Mesothelial cell of epicardium (in vitro differentiated cells): Measurements from ENCODE around the gene SEMA3A. TPM values are rescaled to one million over a fixed set of nuclear protein-coding genes. Genes with fewer than 3 reads are reported as not detected.
A peak's percentile ranks its signal among the peaks of the same experiment; 100 is the strongest.
"Not testable (repeated sequence)": the region's sequence is repeated elsewhere in the genome, so short reads cannot be mapped to it uniquely, and the experiment has no call there.

Experiments used
- DNase-seq, 2 experiments: peaks; one replicate each; pipeline ENCODE4 v3.0.0; 2021; ENCODE audit warnings: low spot score in 2 of 2; ENCODE audit not compliant: unreplicated experiment in 2 of 2
- H3K27ac Mint-ChIP-seq: 2 replicates; pipeline ENCODE4 v1.8.0; 2021; ENCODE audit warnings: mixed read lengths
- H3K27me3 Mint-ChIP-seq: 2 replicates; pipeline ENCODE4 v1.8.0; 2021; ENCODE audit warnings: low read depth, mixed read lengths
- H3K36me3 Mint-ChIP-seq: 2 replicates; pipeline ENCODE4 v1.8.0; 2021; ENCODE audit warnings: mixed read lengths
- H3K4me1 Mint-ChIP-seq: 2 replicates; pipeline ENCODE4 v1.8.0; 2021; ENCODE audit warnings: mixed read lengths
- H3K4me3 Mint-ChIP-seq: 2 replicates; pipeline ENCODE4 v1.8.0; 2021; ENCODE audit warnings: mild to moderate bottlenecking, moderate library complexity, mixed read lengths
- H3K9me3 Mint-ChIP-seq: 2 replicates; pipeline ENCODE4 v1.8.0; 2021; ENCODE audit warnings: mixed read lengths
- CTCF ChIP-seq: fragments of 200-600 bp; sonication (generic); IDR thresholded peaks from one replicate; pipeline ENCODE4 v1.5.0; 2021; ENCODE audit warnings: antibody characterized with exemption; ENCODE audit not compliant: unreplicated experiment
- total RNA-seq: library from RNA; stranded (reverse); gene quantifications from 3 replicates; pipeline ENCODE4 v1.2.1, GENCODE V29; 2021

Gene SEMA3A
- total RNA-seq, 1 donor from 2014 or later, result 44.4 TPM

GRCh38 chr7:84060760-84061261 lies 133.8 kb downstream of the SEMA3A start:
- peaks cover 39% of the 10 kb centered on the region for H3K4me1 Mint-ChIP-seq
- TF ChIP-seq CTCF, result no peak
- no peak for DNase-seq
- peak overlapping the region; percentile 86 for H3K27ac Mint-ChIP-seq
- no peaks in the 10 kb centered on the region for H3K27me3 Mint-ChIP-seq
- H3K9me3 Mint-ChIP-seq, result no peaks in the 10 kb centered on the region
- no peak overlapping the region for H3K4me3 Mint-ChIP-seq
- peaks cover 7% of the 10 kb centered on the region for H3K36me3 Mint-ChIP-seq

DNA sequence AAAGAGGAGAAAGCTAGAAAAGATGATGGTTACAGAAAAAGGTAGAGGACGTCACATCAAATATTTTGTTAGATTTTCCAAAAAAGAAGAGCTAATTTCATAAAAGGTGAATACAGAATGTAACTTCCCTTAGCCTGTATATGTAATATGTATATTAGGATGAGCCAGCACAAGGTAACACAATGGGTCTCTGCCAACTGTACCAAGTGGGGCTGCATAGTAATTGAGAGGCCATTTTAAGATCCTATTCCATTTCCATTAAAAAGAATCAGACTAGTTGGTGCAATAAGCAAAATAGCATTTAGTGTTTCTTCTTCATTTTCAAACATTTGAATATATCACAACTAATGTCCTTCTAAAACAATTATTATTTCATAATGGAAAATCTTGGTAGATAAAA lies 134.6 kb downstream of the SEMA3A start:
- H3K4me3 Mint-ChIP-seq, result no peak overlapping the region
- DNase-seq, result no peak
- H3K27ac Mint-ChIP-seq, result peak overlapping the region; percentile 86
- peaks cover 10% of the 10 kb centered on the region for H3K36me3 Mint-ChIP-seq
- no peak for TF ChIP-seq CTCF
- peaks cover 40% of the 10 kb centered on the region for H3K4me1 Mint-ChIP-seq
- no peaks in the 10 kb centered on the region for H3K9me3 Mint-ChIP-seq
- H3K27me3 Mint-ChIP-seq, result no peaks in the 10 kb centered on the region

GRCh38 chr7:84058311-84059076 lies 136.1 kb downstream of the SEMA3A start:
- peak overlapping the region; percentile 96 for H3K27ac Mint-ChIP-seq
- DNase-seq, result no peak
- no peak for TF ChIP-seq CTCF
- no peak overlapping the region for H3K4me3 Mint-ChIP-seq
- no peaks in the 10 kb centered on the region for H3K9me3 Mint-ChIP-seq
- no peaks in the 10 kb centered on the region for H3K27me3 Mint-ChIP-seq
- peaks cover 11% of the 10 kb centered on the region for H3K36me3 Mint-ChIP-seq
- peaks cover 40% of the 10 kb centered on the region for H3K4me1 Mint-ChIP-seq

GRCh38 chr7:84057576-84057975 lies 137.0 kb downstream of the SEMA3A start:
- peaks cover 10% of the 10 kb centered on the region for H3K36me3 Mint-ChIP-seq
- H3K9me3 Mint-ChIP-seq, result no peaks in the 10 kb centered on the region
- TF ChIP-seq CTCF, result no peak
- H3K4me1 Mint-ChIP-seq, result peaks cover 40% of the 10 kb centered on the region
- no peaks in the 10 kb centered on the region for H3K27me3 Mint-ChIP-seq
- no peak overlapping the region for H3K27ac Mint-ChIP-seq
- no peak for DNase-seq
- H3K4me3 Mint-ChIP-seq, result no peak overlapping the region

DNA sequence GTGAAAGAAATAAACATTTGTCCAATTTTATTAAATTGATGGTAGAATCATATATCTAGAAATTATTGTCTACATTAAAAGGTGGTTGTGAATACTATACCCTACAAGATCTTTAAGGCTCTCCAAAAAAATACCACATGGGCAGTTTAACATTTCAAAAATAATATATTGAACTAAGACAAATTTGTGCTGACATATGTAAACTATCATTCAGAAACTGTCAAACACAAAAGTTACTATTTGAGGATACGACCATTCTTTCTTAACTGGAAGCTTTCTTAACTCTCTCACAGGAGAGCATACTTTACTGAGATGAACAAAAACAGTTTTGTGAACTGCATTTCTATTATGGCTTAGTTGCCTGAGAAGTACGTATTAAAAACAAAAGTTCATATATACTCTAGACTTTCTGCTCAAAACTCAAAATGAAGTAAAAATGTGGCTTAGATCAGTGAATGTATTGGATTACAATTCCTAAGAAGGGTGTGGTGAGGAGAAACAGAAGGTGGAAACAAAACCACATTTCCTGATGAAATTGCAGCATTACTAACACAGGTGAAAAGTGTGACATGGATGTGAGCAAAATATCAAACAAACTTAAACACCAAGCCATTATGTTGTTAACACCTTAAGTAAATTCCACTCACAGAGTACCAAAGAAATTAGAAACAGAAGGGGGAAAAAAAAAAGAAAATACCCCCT lies 138.5 kb downstream of the SEMA3A start:
- Mint-ChIP-seq H3K4me1 (peaks cover 32% of the 10 kb centered on the region), H3K36me3 (peaks cover 10% of the 10 kb centered on the region), H3K27me3 (no peaks in the 10 kb centered on the region), H3K4me3 (no peak overlapping the region), H3K27ac (peak overlapping the region; percentile 62), H3K9me3 (no peaks in the 10 kb centered on the region)
- no peak for DNase-seq
- TF ChIP-seq CTCF, result no peak

GRCh38 chr7:84055199-84055598 lies 139.4 kb downstream of the SEMA3A start:
- H3K4me1 Mint-ChIP-seq, result peaks cover 24% of the 10 kb centered on the region
- not testable (repeated sequence) for H3K9me3 Mint-ChIP-seq, H3K36me3 Mint-ChIP-seq, H3K4me3 Mint-ChIP-seq, DNase-seq, H3K27me3 Mint-ChIP-seq, H3K27ac Mint-ChIP-seq
